ENCODE data around the gene RHOF. TPM values are rescaled to one million over a fixed set of nuclear protein-coding genes. Genes with fewer than 3 reads are reported as not detected.

The RHOF gene
- total and polyA plus RNA-seq, 2 of the 13 experiments (the other 11 are each of a cell fraction or from before 2014, with no cell fraction given) = 14.6 to 32.2 TPM

GRCh38 chr12:121791671-121792551 is 1.6 kb downstream of the RHOF start (continued):
- TF ChIP-seq, protein P1, sequence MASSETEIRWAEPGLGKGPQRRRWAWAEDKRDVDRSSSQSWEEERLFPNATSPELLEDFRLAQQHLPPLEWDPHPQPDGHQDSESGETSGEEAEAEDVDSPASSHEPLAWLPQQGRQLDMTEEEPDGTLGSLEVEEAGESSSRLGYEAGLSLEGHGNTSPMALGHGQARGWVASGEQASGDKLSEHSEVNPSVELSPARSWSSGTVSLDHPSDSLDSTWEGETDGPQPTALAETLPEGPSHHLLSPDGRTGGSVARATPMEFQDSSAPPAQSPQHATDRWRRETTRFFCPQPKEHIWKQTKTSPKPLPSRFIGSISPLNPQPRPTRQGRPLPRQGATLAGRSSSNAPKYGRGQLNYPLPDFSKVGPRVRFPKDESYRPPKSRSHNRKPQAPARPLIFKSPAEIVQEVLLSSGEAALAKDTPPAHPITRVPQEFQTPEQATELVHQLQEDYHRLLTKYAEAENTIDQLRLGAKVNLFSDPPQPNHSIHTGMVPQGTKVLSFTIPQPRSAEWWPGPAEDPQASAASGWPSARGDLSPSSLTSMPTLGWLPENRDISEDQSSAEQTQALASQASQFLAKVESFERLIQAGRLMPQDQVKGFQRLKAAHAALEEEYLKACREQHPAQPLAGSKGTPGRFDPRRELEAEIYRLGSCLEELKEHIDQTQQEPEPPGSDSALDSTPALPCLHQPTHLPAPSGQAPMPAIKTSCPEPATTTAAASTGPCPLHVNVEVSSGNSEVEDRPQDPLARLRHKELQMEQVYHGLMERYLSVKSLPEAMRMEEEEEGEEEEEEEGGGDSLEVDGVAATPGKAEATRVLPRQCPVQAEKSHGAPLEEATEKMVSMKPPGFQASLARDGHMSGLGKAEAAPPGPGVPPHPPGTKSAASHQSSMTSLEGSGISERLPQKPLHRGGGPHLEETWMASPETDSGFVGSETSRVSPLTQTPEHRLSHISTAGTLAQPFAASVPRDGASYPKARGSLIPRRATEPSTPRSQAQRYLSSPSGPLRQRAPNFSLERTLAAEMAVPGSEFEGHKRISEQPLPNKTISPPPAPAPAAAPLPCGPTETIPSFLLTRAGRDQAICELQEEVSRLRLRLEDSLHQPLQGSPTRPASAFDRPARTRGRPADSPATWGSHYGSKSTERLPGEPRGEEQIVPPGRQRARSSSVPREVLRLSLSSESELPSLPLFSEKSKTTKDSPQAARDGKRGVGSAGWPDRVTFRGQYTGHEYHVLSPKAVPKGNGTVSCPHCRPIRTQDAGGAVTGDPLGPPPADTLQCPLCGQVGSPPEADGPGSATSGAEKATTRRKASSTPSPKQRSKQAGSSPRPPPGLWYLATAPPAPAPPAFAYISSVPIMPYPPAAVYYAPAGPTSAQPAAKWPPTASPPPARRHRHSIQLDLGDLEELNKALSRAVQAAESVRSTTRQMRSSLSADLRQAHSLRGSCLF (CRISPR knock-in tag; IDR thresholded peaks at IDR 0.05; ENCODE audit: borderline replicate concordance) = no peak
- TF ChIP-seq ZFYVE20 (CRISPR knock-in tag; IDR thresholded peaks at IDR 0.05; ENCODE audit: borderline replicate concordance, low read depth) (no peak), ATAD3A (CRISPR knock-in tag; IDR thresholded peaks at IDR 0.05) (no peak), ZKSCAN5 (CRISPR knock-in tag; IDR thresholded peaks at IDR 0.05) (no peak), IKZF1 (IDR thresholded peaks at IDR 0.05) (no peak), ATF7-NPFF (CRISPR knock-in tag; IDR thresholded peaks at IDR 0.05; ENCODE audit: low read depth) (no peak), ZNF205 (CRISPR knock-in tag; IDR thresholded peaks at IDR 0.05) (0 out of 2 replicates have a peak, but pooled peaks have one; percentile 11), SMARCE1 (IDR thresholded peaks at IDR 0.05; ENCODE audit: borderline replicate concordance) (no peak), ZNF496 (CRISPR knock-in tag; IDR thresholded peaks at IDR 0.05; ENCODE audit: insufficient replicate concordance) (no peak), ZNF260 (CRISPR knock-in tag; IDR thresholded peaks at IDR 0.05; ENCODE audit: borderline replicate concordance, low read depth) (no peak), ARID3A (IDR thresholded peaks at IDR 0.05; ENCODE audit: low read depth, low read length) (no peak), GZF1 (CRISPR knock-in tag; IDR thresholded peaks at IDR 0.05) (no peak), ZMAT3 (CRISPR knock-in tag; conservative IDR thresholded peaks at IDR 0.05) (no peak), ATM (IDR thresholded peaks at IDR 0.05; ENCODE audit: borderline replicate concordance) (no peak), ZFY (CRISPR knock-in tag; IDR thresholded peaks at IDR 0.05) (no peak), ZNF44 (CRISPR knock-in tag; IDR thresholded peaks at IDR 0.05) (no peak), ZNF136 (CRISPR knock-in tag; IDR thresholded peaks at IDR 0.05; ENCODE audit: low read depth) (no peak), ZNF543 (CRISPR knock-in tag; IDR thresholded peaks at IDR 0.05) (no peak), ZNF790 (CRISPR knock-in tag; IDR thresholded peaks at IDR 0.05; ENCODE audit: borderline replicate concordance) (no peak), RNF2 (conservative IDR thresholded peaks at IDR 0.05; ENCODE audit: low read depth) (no peak), ZNF264 (CRISPR knock-in tag; IDR thresholded peaks at IDR 0.05) (no peak), ETV6 (CRISPR knock-in tag; conservative IDR thresholded peaks at IDR 0.05) (no peak; the same call in 1 of the 2 replicates)
- TF ChIP-seq, protein P2, sequence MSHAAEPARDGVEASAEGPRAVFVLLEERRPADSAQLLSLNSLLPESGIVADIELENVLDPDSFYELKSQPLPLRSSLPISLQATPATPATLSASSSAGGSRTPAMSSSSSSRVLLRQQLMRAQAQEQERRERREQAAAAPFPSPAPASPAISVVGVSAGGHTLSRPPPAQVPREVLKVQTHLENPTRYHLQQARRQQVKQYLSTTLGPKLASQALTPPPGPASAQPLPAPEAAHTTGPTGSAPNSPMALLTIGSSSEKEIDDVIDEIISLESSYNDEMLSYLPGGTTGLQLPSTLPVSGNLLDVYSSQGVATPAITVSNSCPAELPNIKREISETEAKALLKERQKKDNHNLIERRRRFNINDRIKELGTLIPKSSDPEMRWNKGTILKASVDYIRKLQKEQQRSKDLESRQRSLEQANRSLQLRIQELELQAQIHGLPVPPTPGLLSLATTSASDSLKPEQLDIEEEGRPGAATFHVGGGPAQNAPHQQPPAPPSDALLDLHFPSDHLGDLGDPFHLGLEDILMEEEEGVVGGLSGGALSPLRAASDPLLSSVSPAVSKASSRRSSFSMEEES (CRISPR knock-in tag; IDR thresholded peaks at IDR 0.05) = peak; percentile 17; the same call in 1 of the 2 replicates

Data from HepG2 (cell line).